SU-DHL-6 (cell line): ENCODE data around the gene PRKACA.

ENCODE experiments used
- H2AFZ ChIP-seq: fragments of 200-600 bp; sonication (generic); 2 replicates; pipeline ENCODE4 v1.6.1; 2014; ENCODE audit warnings: low read depth, mild to moderate bottlenecking, moderate library complexity, mixed read lengths, antibody characterized with exemption, low read length; ENCODE audit not compliant: severe bottlenecking
- H3F3A ChIP-seq: fragments of 200-600 bp; shearing (Covaris generic); 2 replicates; pipeline ENCODE4 v1.6.0; 2016; ENCODE audit warnings: antibody characterized with exemption, mild to moderate bottlenecking; ENCODE audit not compliant: insufficient read depth
- H3K27ac ChIP-seq: fragments of 200-600 bp; sonication (generic); 2 replicates; pipeline ENCODE4 v1.5.1; 2016; ENCODE audit warnings: low read depth, mild to moderate bottlenecking, low read length, moderate library complexity, mixed read lengths
- H3K27me3 ChIP-seq: fragments of 200-600 bp; sonication (generic), shearing (Covaris generic); 2 replicates; pipeline ENCODE4 v1.6.0; 2014; ENCODE audit warnings: mild to moderate bottlenecking, low read length
- H3K36me3 ChIP-seq: fragments of 200-600 bp; sonication (generic); 2 replicates; pipeline ENCODE4 v1.6.1; 2014; ENCODE audit warnings: mild to moderate bottlenecking, low read length, mixed read lengths
- H3K4me2 ChIP-seq: fragments of 300-600, 200-600 bp; shearing (Covaris generic), sonication (generic); 2 replicates; pipeline ENCODE4 v1.6.0; 2014; ENCODE audit warnings: low read length, low read depth, mild to moderate bottlenecking; ENCODE audit not compliant: poor library complexity, severe bottlenecking
- H3K4me3 ChIP-seq: fragments of 200-600 bp; sonication (generic); 2 replicates; pipeline ENCODE4 v1.5.1; 2014; ENCODE audit warnings: antibody characterized with exemption, low read length, mild to moderate bottlenecking, mixed read lengths; ENCODE audit not compliant: insufficient read depth, poor library complexity, severe bottlenecking
- H3K79me2 ChIP-seq: fragments of 200-600 bp; sonication (generic); 2 replicates; pipeline ENCODE4 v1.6.1; 2014; ENCODE audit warnings: mild to moderate bottlenecking, low read length, moderate library complexity; ENCODE audit not compliant: insufficient read depth
- H3K9ac ChIP-seq: fragments of 200-600 bp; sonication (generic); 2 replicates; pipeline ENCODE4 v1.7.0; 2014; ENCODE audit warnings: mild to moderate bottlenecking, low read length
- H3K9me2 ChIP-seq: fragments of 200-600 bp; sonication (generic); replicated peaks from 2 replicates; pipeline ENCODE4 v1.6.1; 2014; ENCODE audit warnings: low read length; ENCODE audit not compliant: insufficient read depth
- H3K9me3 ChIP-seq: fragments of 200-600 bp; sonication (generic); 2 replicates; pipeline ENCODE4 v1.6.1; 2014; ENCODE audit warnings: low read length, mixed read lengths; ENCODE audit not compliant: insufficient read depth
- H4K20me1 ChIP-seq: fragments of 200-600 bp; sonication (generic); 2 replicates; pipeline ENCODE4 v1.6.1; 2014; ENCODE audit warnings: low read depth, mild to moderate bottlenecking, antibody characterized with exemption, low read length, moderate library complexity, mixed read lengths
- CTCF ChIP-seq: fragments of 200-600 bp; sonication (generic); IDR thresholded peaks from one replicate; pipeline ENCODE4 v1.5.1; 2017; ENCODE audit warnings: antibody characterized with exemption, mild to moderate bottlenecking, low read length, moderate library complexity; ENCODE audit not compliant: insufficient read depth, poor library complexity, severe bottlenecking
- EZH2phosphoT487 ChIP-seq: fragments of 200-600 bp; sonication (generic), shearing (Covaris generic); conservative IDR thresholded peaks from 2 replicates; pipeline ENCODE4 v1.6.1; 2018; ENCODE audit warnings: mild to moderate bottlenecking, antibody characterized with exemption, low read length, moderate library complexity, mixed read lengths

PRKACA gene

GRCh38 chr19:14082675-14082960 is 34.9 kb downstream of the PRKACA start:
- Histone ChIP-seq H3K36me3 (peaks cover 2% of the 10 kb centered on the region; the same call in 1 of the 2 replicates), H3K9ac (no peak overlapping the region), H3K27me3 (no peaks in the 10 kb centered on the region), H3K9me3 (no peaks in the 10 kb centered on the region), H4K20me1 (no peaks in the 10 kb centered on the region), H3K4me3 (no peak overlapping the region), H3K27ac (no peak overlapping the region), H3F3A (peaks cover 3% of the 10 kb centered on the region; the same call in 1 of the 2 replicates), H3K9me2 (no peaks in the 10 kb centered on the region), H3K4me2 (no peak overlapping the region), H3K79me2 (no peaks in the 10 kb centered on the region), H2AFZ (no peak overlapping the region)
- TF ChIP-seq EZH2phosphoT487 (no peak), CTCF (no peak)

- Histone ChIP-seq H3F3A (no peaks in the 10 kb centered on the region; the same call in 1 of the 2 replicates), H3K9ac (peak overlapping the region; percentile 74), H3K4me3 (peak overlapping the region; percentile 67), H3K36me3 (no peaks in the 10 kb centered on the region), H3K79me2 (no peaks in the 10 kb centered on the region), H3K27ac (no peak overlapping the region), H3K4me2 (peak overlapping the region; percentile 72), H2AFZ (peak overlapping the region; percentile 89), H4K20me1 (no peaks in the 10 kb centered on the region), H3K9me2 (no peaks in the 10 kb centered on the region), H3K9me3 (no peaks in the 10 kb centered on the region), H3K27me3 (no peaks in the 10 kb centered on the region)
- TF ChIP-seq CTCF, result no peak
- no peak for TF ChIP-seq EZH2phosphoT487
Measured at GRCh38 chr19:14081797-14082674, 35.5 kb downstream of the PRKACA start.

GRCh38 chr19:14080887-14081796 is 36.4 kb downstream of the PRKACA start:
- Histone ChIP-seq H3K4me2 (peak overlapping the region; percentile 73), H3K9me3 (no peaks in the 10 kb centered on the region), H3K9me2 (no peaks in the 10 kb centered on the region), H2AFZ (peak overlapping the region; percentile 89), H3F3A (no peaks in the 10 kb centered on the region; the same call in 1 of the 2 replicates), H3K36me3 (no peaks in the 10 kb centered on the region), H3K4me3 (peak overlapping the region; percentile 82), H3K27me3 (no peaks in the 10 kb centered on the region), H3K9ac (peak overlapping the region; percentile 74), H3K79me2 (no peaks in the 10 kb centered on the region), H3K27ac (peak overlapping the region; percentile 33; the same call in 1 of the 2 replicates), H4K20me1 (no peaks in the 10 kb centered on the region)
- TF ChIP-seq CTCF (no peak), EZH2phosphoT487 (no peak)
